ENCODE measurements around the gene GFI1. TPM values are rescaled to one million over a fixed set of nuclear protein-coding genes. Genes with fewer than 3 reads are reported as not detected.

GFI1 gene
- total RNA-seq, 1 experiment from 2014 or later: 0.49 TPM

GRCh38 chr1:92516574-92516973, 29.8 kb upstream of the GFI1 start:
- Histone ChIP-seq H3K9me3 (ENCODE audit: control insufficient read depth, insufficient read depth, low read depth, low read length) (no peaks in the 10 kb centered on the region), H3K36me3 (ENCODE audit: control insufficient read depth, insufficient read depth, low read length) (no peaks in the 10 kb centered on the region), H3K4me3 (ENCODE audit: low read depth in 2 of 2, low read length in 2 of 2) (no peak overlapping the region), H3K27me3 (ENCODE audit: control insufficient read depth, insufficient read depth, low read length) (no peaks in the 10 kb centered on the region), H3K4me1 (ENCODE audit: control insufficient read depth, insufficient read depth, low read length) (no peaks in the 10 kb centered on the region), H3K27ac (ENCODE audit: low read length) (no peak overlapping the region)
- TF ChIP-seq CTCF (IDR thresholded peaks at IDR 0.05) (no peak), SIN3A (IDR thresholded peaks at IDR 0.05; ENCODE audit: borderline replicate concordance, insufficient read depth, low read depth, low read length) (no peak), REST (IDR thresholded peaks at IDR 0.05; ENCODE audit: insufficient read depth in 1 of 2, low read depth in 2 of 2, low read length in 1 of 2) (no peak), TCF7L2 (IDR thresholded peaks at IDR 0.05; ENCODE audit: low read depth, low read length) (no peak), POLR2AphosphoS5 (IDR thresholded peaks at IDR 0.05; ENCODE audit: low read depth, low read length) (no peak)
- CTCF ChIA-PET: no interaction called here
- DNase-seq (ENCODE audit: low read depth, low spot score) (no peak), ATAC-seq (no peak)
- no TSS peak for BruUV-seq (replicated peaks)
- in situ Hi-C loops (cut with HindIII; ENCODE audit: low pct_unique_long_range_greater_than_20kb, low sequenced_read_pairs) (no loop called here), intact Hi-C loops (cut with micrococcal nuclease; ENCODE audit: unreplicated experiment) (no loop called here)
- POLR2A ChIA-PET: no interaction called here

GRCh38 chr1:92515796-92516201, 29.1 kb upstream of the GFI1 start:
- CTCF ChIA-PET: no interaction called here

More at GRCh38 chr1:92515796-92516201, 29.1 kb upstream of the GFI1 start:
- intact Hi-C loops (cut with micrococcal nuclease; ENCODE audit: unreplicated experiment) (no loop called here), in situ Hi-C loops (cut with HindIII; ENCODE audit: low pct_unique_long_range_greater_than_20kb, low sequenced_read_pairs) (no loop called here)
- TF ChIP-seq SIN3A (IDR thresholded peaks at IDR 0.05; ENCODE audit: borderline replicate concordance, insufficient read depth, low read depth, low read length) (no peak), TCF7L2 (IDR thresholded peaks at IDR 0.05; ENCODE audit: low read depth, low read length) (no peak), REST (IDR thresholded peaks at IDR 0.05; ENCODE audit: insufficient read depth in 1 of 2, low read depth in 2 of 2, low read length in 1 of 2) (no peak), POLR2AphosphoS5 (IDR thresholded peaks at IDR 0.05; ENCODE audit: low read depth, low read length) (no peak), CTCF (IDR thresholded peaks at IDR 0.05) (no peak)
- DNase-seq (ENCODE audit: low read depth, low spot score) (no peak), ATAC-seq (no peak)
- Histone ChIP-seq H3K9me3 (ENCODE audit: control insufficient read depth, insufficient read depth, low read depth, low read length) (no peaks in the 10 kb centered on the region), H3K4me1 (ENCODE audit: control insufficient read depth, insufficient read depth, low read length) (no peaks in the 10 kb centered on the region), H3K27ac (ENCODE audit: low read length) (no peak overlapping the region; the same call in 1 of the 2 replicates), H3K4me3 (ENCODE audit: low read depth in 2 of 2, low read length in 2 of 2) (no peak overlapping the region), H3K36me3 (ENCODE audit: control insufficient read depth, insufficient read depth, low read length) (no peaks in the 10 kb centered on the region), H3K27me3 (ENCODE audit: control insufficient read depth, insufficient read depth, low read length) (no peaks in the 10 kb centered on the region)
- POLR2A ChIA-PET: no interaction called here
- no TSS peak for BruUV-seq (replicated peaks)
